Activated T-cell treated with anti-CD3 and anti-CD28 coated beads, Interleukin-2, amount 50 U/mL, for 24 hours (primary cell): ENCODE data around the gene NFKB2.
A peak's percentile ranks its signal among the peaks of the same experiment; 100 is the strongest.

Experiments
- DNase-seq: peaks from one replicate; pipeline ENCODE4 v3.0.0-alpha.2; 2020
- H3K27ac Mint-ChIP-seq: 2 replicates; pipeline ENCODE4 v1.8.0; 2020; ENCODE audit warnings: mild to moderate bottlenecking, mixed read lengths
- H3K27me3 Mint-ChIP-seq: 2 replicates; pipeline ENCODE4 v1.8.0; 2020; ENCODE audit warnings: mixed read lengths
- H3K36me3 Mint-ChIP-seq: 2 replicates; pipeline ENCODE4 v1.8.0; 2020; ENCODE audit warnings: low read depth, mixed read lengths
- H3K4me1 Mint-ChIP-seq: 2 replicates; pipeline ENCODE4 v1.8.0; 2020; ENCODE audit warnings: low read depth, mixed read lengths
- H3K4me3 Mint-ChIP-seq: 2 replicates; pipeline ENCODE4 v1.8.0; 2020; ENCODE audit warnings: mild to moderate bottlenecking, moderate library complexity, mixed read lengths
- H3K9me3 Mint-ChIP-seq: 2 replicates; pipeline ENCODE4 v1.8.0; 2020; ENCODE audit warnings: mixed read lengths

The NFKB2 gene

GRCh38 chr10:102434394-102435132, 39.1 kb downstream of the NFKB2 start:
- Mint-ChIP-seq H3K4me1 (peaks cover 55% of the 10 kb centered on the region), H3K27me3 (no peaks in the 10 kb centered on the region), H3K9me3 (no peaks in the 10 kb centered on the region), H3K4me3 (peak overlapping the region; percentile 79), H3K36me3 (peaks cover 41% of the 10 kb centered on the region), H3K27ac (peak overlapping the region; percentile 93)
- DNase-seq, result no peak

DNA sequence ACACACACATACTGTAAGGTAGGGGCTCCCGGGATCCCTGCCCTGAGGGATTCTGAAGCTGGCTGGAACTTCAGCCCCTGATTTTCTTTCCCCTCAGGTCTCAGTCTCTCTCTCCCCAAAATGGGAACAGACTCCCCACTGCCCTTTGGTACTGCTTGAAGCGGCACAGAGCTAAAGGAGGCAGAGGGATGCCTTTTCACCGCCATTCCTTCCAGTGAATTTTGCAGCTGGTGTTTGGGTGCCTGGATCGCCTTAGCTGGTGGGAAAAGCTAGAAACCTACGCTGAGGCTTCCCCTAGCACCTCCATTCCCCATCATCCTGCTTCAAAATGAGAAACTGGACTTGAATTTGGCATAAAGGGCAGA, 39.6 kb downstream of the NFKB2 start:
- peaks cover 41% of the 10 kb centered on the region for H3K36me3 Mint-ChIP-seq

GRCh38 chr10:102435529-102436233, 40.2 kb downstream of the NFKB2 start:
- peaks cover 38% of the 10 kb centered on the region for H3K36me3 Mint-ChIP-seq
- H3K4me3 Mint-ChIP-seq, result peak overlapping the region; percentile 79
- peak; percentile 68 for DNase-seq
- no peaks in the 10 kb centered on the region for H3K27me3 Mint-ChIP-seq
- no peaks in the 10 kb centered on the region for H3K9me3 Mint-ChIP-seq
- peak overlapping the region; percentile 93 for H3K27ac Mint-ChIP-seq
- peaks cover 55% of the 10 kb centered on the region for H3K4me1 Mint-ChIP-seq

More for the DNA sequence above, 39.6 kb downstream of the NFKB2 start:
- Mint-ChIP-seq H3K4me3 (peak overlapping the region; percentile 79), H3K27me3 (no peaks in the 10 kb centered on the region), H3K9me3 (no peaks in the 10 kb centered on the region), H3K4me1 (peaks cover 55% of the 10 kb centered on the region), H3K27ac (peak overlapping the region; percentile 93)
- no peak for DNase-seq

DNA sequence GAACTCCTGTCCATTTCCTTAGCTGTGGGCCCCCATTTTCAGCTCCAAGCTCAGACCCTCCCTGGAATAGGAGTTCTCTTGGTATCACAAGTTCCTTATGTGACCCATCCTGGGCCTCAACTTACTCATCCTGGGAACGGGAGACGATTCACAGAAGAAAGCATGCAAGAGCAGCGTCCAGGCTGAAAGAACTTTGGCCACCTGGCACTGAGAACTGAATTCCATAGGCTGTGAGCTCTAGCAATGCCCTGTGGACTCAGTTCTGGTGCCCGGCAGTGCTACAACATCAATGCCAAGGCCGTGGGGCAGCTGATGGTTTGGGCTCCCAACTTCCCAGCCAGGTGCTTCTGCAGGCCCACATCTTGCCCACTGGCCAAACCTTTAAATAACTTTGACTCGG, 40.8 kb downstream of the NFKB2 start:
- H3K4me3 Mint-ChIP-seq, result peak overlapping the region; percentile 79
- no peaks in the 10 kb centered on the region for H3K9me3 Mint-ChIP-seq
- H3K27ac Mint-ChIP-seq, result peak overlapping the region; percentile 93
- H3K27me3 Mint-ChIP-seq, result no peaks in the 10 kb centered on the region
- peaks cover 54% of the 10 kb centered on the region for H3K4me1 Mint-ChIP-seq
- H3K36me3 Mint-ChIP-seq, result peaks cover 36% of the 10 kb centered on the region
- DNase-seq, result no peak

- Mint-ChIP-seq H3K27ac (peak overlapping the region; percentile 93), H3K9me3 (no peaks in the 10 kb centered on the region), H3K4me3 (peak overlapping the region; percentile 79), H3K36me3 (peaks cover 25% of the 10 kb centered on the region), H3K4me1 (peaks cover 51% of the 10 kb centered on the region), H3K27me3 (no peaks in the 10 kb centered on the region)
- DNase-seq, result no peak
Observed at GRCh38 chr10:102437515-102437914, 42.0 kb downstream of the NFKB2 start.

- H3K9me3 Mint-ChIP-seq, result no peaks in the 10 kb centered on the region
- peaks cover 47% of the 10 kb centered on the region for H3K4me1 Mint-ChIP-seq
- peaks cover 25% of the 10 kb centered on the region for H3K36me3 Mint-ChIP-seq
- H3K4me3 Mint-ChIP-seq, result peak overlapping the region; percentile 52
- no peak for DNase-seq
- H3K27ac Mint-ChIP-seq, result peak overlapping the region; percentile 77
- H3K27me3 Mint-ChIP-seq, result no peaks in the 10 kb centered on the region
Observed at GRCh38 chr10:102438374-102438773, 42.9 kb downstream of the NFKB2 start.

- H3K27ac Mint-ChIP-seq, result no peak overlapping the region
- H3K9me3 Mint-ChIP-seq, result no peaks in the 10 kb centered on the region
- H3K36me3 Mint-ChIP-seq, result peaks cover 2% of the 10 kb centered on the region
- DNase-seq, result no peak
- H3K4me3 Mint-ChIP-seq, result no peak overlapping the region
- H3K27me3 Mint-ChIP-seq, result no peaks in the 10 kb centered on the region
- peaks cover 11% of the 10 kb centered on the region for H3K4me1 Mint-ChIP-seq
Observed at GRCh38 chr10:102444851-102445250, 49.3 kb downstream of the NFKB2 start.

GRCh38 chr10:102449321-102450123, 54.0 kb downstream of the NFKB2 start:
- H3K27ac Mint-ChIP-seq, result peak overlapping the region; percentile 97
- peaks cover 42% of the 10 kb centered on the region for H3K36me3 Mint-ChIP-seq
- DNase-seq, result peak; percentile 87
- peak overlapping the region; percentile 94 for H3K4me3 Mint-ChIP-seq
- peaks cover 37% of the 10 kb centered on the region for H3K4me1 Mint-ChIP-seq
- H3K9me3 Mint-ChIP-seq, result no peaks in the 10 kb centered on the region
- H3K27me3 Mint-ChIP-seq, result no peaks in the 10 kb centered on the region

DNA sequence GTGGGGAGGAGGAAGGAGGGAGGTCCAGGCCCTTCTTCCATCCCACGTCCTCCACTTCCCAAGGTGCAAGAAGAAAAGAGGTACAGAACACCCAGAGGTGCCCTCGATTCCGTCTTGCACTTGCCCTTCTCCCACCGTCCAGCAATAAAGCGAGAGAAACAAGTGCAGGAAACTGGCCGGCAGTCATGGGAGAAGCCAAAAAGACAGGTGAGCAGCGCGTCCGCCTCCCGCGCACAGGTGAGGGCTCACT, 54.5 kb downstream of the NFKB2 start:
- H3K36me3 Mint-ChIP-seq, result peaks cover 47% of the 10 kb centered on the region
- H3K4me3 Mint-ChIP-seq, result peak overlapping the region; percentile 94
- H3K9me3 Mint-ChIP-seq, result no peaks in the 10 kb centered on the region
- DNase-seq, result no peak
- no peaks in the 10 kb centered on the region for H3K27me3 Mint-ChIP-seq
- H3K4me1 Mint-ChIP-seq, result peaks cover 35% of the 10 kb centered on the region
- peak overlapping the region; percentile 97 for H3K27ac Mint-ChIP-seq

DNA sequence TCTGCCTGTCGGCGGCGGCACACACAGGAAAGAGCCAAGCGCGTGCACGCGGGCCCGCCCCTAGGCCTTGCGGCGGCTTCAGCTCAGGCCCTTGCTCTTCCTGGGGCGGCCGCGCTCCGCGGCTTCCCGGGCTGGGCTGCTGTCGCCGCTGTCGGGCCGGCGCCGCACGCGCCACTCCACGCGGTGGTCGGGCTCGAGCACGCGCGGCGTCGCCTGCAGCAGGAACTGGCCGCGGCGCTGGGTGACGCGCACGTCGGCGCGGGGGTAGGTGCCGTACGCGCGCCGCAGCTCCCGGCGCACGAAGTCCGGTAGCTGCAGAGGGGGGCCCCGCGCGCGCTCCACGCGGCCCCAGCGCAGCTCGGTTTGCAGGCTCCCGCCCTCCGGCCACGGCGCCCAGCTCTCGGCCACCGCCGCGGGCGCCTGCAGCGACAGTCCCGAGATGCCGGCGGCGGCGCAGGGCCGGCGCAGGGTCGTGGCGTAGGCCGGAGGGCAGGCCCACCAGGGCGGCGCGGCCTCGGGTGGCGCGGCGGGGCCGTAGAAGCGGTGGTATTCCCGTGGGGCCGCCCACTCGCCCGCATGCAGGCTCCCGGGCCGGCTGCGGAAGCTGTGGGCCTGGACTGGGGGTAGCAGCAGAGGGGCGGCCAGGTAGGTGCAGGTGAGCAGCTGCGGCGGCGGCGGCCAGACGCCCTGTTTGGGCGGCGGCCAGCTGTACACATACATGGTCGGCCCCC, 55.0 kb downstream of the NFKB2 start:
- Mint-ChIP-seq H3K27me3 (no peaks in the 10 kb centered on the region), H3K4me1 (peaks cover 35% of the 10 kb centered on the region), H3K27ac (peak overlapping the region; percentile 97), H3K36me3 (peaks cover 52% of the 10 kb centered on the region), H3K4me3 (peak overlapping the region; percentile 94), H3K9me3 (no peaks in the 10 kb centered on the region)
- peak; percentile 90 for DNase-seq

DNA sequence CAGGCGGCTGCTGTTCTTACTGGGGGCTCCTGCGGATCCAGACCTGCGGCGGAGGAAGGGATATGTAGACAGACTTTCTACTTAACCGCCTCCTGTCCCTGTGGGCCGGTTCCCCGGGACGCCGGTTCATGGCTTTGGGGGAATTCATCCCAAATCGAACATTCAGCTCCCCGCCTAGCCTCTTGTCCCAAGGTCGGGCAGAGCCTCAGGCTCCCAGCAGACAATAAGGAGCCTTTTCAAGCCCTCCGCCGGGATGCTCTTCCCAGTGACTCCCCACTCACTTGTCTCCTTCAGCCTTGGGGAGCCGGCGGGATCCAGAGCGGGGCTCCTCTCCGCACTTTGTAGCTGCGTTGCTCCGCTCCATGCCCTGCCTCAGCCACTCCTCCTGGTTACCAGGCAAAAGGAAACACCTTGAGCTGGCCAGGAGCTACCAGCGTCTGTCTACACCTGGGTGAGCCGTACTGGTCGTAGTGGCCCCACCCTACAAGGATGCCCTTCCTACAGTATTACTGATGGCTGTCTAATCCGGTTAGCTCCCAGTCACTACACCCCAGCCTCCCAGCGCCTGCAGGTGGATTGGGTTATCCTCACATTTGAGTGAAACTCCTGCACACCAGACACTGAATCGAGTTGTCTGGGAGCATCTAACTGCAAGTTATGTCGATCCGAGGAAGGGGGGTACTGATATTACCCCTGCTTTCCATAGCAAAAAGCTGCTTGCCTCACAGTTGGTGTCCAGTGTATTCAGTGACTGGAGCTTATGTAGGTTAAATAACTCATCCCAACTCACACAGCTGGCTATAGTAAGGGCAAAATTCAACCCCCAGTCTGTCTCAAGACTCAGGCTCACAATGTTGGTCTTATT, 55.8 kb downstream of the NFKB2 start, which contains the start of gene C10orf95:
Gene C10orf95 (minus strand): TSS at position 439 of the 865 bp plus-strand sequence. CDS start 450 bp downstream, outside the sequence.
- Mint-ChIP-seq H3K27me3 (no peaks in the 10 kb centered on the region), H3K4me1 (peaks cover 35% of the 10 kb centered on the region), H3K4me3 (peak within 1 kb of the TSS; percentile 94), H3K27ac (peak within 1 kb of the TSS; percentile 97), H3K9me3 (no peaks in the 10 kb centered on the region), H3K36me3 (peaks cover 59% of the 10 kb centered on the region)
- DNase-seq, result no peak
